H1 (cell line): Measurements from ENCODE around the gene TXLNB. TPM values are rescaled to one million over a fixed set of nuclear protein-coding genes. Genes with fewer than 3 reads are reported as not detected.

Source experiments
- CTCF ChIA-PET: fragments of 300-600 bp; sonication (Branson Sonifier 250); formaldehyde crosslinking; loops from one replicate; lab custom pipeline; 2021; ENCODE audit not compliant: partially characterized antibody; lab: Charles Lee
- POLR2A ChIA-PET: fragments of 300-600 bp; sonication (Branson Sonifier 250); formaldehyde crosslinking; loops from one replicate; lab custom pipeline; 2021; ENCODE audit warnings: inconsistent platforms; ENCODE audit not compliant: partially characterized antibody; lab: Charles Lee
- DNase-seq, 2 experiments: peaks; one replicate each; pipeline versions ENCODE4 v3.0.0 to v3.0.0-alpha.2; 2010 to 2022; ENCODE audit warnings: low spot score in 2 of 2, low read depth in 1 of 2, mixed read lengths in 1 of 2
- FAIRE-seq: peaks from 2 replicates; lab custom pipeline; 2011; peaks lifted over from hg19 to GRCh38; lab: Jason Lieb, UNC
- H2AFZ ChIP-seq: 2 replicates; pipeline ENCODE4 v1.8.1; 2012; ENCODE audit warnings: low read length, inconsistent platforms
- H2AK5ac ChIP-seq: 2 replicates; pipeline ENCODE4 v1.6.1; 2013; ENCODE audit warnings: low read depth, low read length
- H2BK120ac ChIP-seq: replicated peaks from 2 replicates; pipeline ENCODE3; 2013; ENCODE audit warnings: low read depth, low read length, inconsistent platforms
- H2BK12ac ChIP-seq: 2 replicates; pipeline ENCODE4 v1.6.1; 2013; ENCODE audit warnings: low read depth, low read length
- H2BK15ac ChIP-seq: 2 replicates; pipeline ENCODE4 v1.6.1; 2013; ENCODE audit warnings: low read length
- H2BK20ac ChIP-seq: 2 replicates; pipeline ENCODE4 v1.6.1; 2013; ENCODE audit warnings: low read length
- H2BK5ac ChIP-seq: 2 replicates; pipeline ENCODE4 v1.6.1; 2013; ENCODE audit warnings: low read depth, low read length
- H3K14ac ChIP-seq: 2 replicates; pipeline ENCODE4 v1.6.1; 2013; ENCODE audit warnings: inconsistent platforms; ENCODE audit not compliant: insufficient read length
- H3K18ac ChIP-seq: 2 replicates; pipeline ENCODE4 v1.6.1; 2013; ENCODE audit warnings: low read length; ENCODE audit errors: extremely low read depth
- H3K23ac ChIP-seq: 2 replicates; pipeline ENCODE4 v1.6.1; 2013; ENCODE audit warnings: inconsistent platforms; ENCODE audit not compliant: insufficient read length
- H3K23me2 ChIP-seq: 2 replicates; pipeline ENCODE4 v1.6.1; 2013; ENCODE audit warnings: low read depth, low read length
- H3K27ac ChIP-seq: 2 replicates; pipeline ENCODE4 v1.6.1; 2011; ENCODE audit warnings: low read depth, low read length, inconsistent platforms
- H3K27me3 ChIP-seq, 4 experiments: replicated peaks in 1 of 4; 1 replicate in 1 of 4; 2 replicates in 3 of 4; pipeline versions ENCODE4 v1.6.1 to v1.8.1; 2011 to 2013; ENCODE audit warnings: low read length in 3 of 4, mild to moderate bottlenecking in 3 of 4, inconsistent platforms in 2 of 4, mixed read lengths in 2 of 4, moderate library complexity in 1 of 4; ENCODE audit not compliant: control insufficient read depth in 3 of 4, insufficient read depth in 3 of 4; ENCODE audit errors: extremely low read depth in 1 of 4
- H3K36me3 ChIP-seq, 4 experiments: 2 replicates each; pipeline versions ENCODE4 v1.6.1 to v1.8.1; 2011 to 2013; ENCODE audit warnings: mild to moderate bottlenecking in 4 of 4, low read length in 3 of 4, moderate library complexity in 2 of 4, control low read depth in 1 of 4, inconsistent platforms in 1 of 4; ENCODE audit not compliant: insufficient read depth in 4 of 4, control insufficient read depth in 2 of 4
- H3K4ac ChIP-seq: replicated peaks from 2 replicates; pipeline ENCODE3; 2013; ENCODE audit warnings: low read length, low read depth, mixed read lengths, inconsistent platforms; ENCODE audit not compliant: insufficient read length
- H3K4me1 ChIP-seq, 4 experiments: replicated peaks in 1 of 4; 1 replicate in 1 of 4; 2 replicates in 3 of 4; pipeline versions ENCODE4 v1.6.1 to v1.8.1; 2011 to 2013; ENCODE audit warnings: low read length in 3 of 4, inconsistent platforms in 2 of 4, mixed read lengths in 1 of 4; ENCODE audit not compliant: insufficient read depth in 4 of 4, control insufficient read depth in 3 of 4
- H3K4me2 ChIP-seq, 2 experiments: 2 replicates each; pipeline versions ENCODE4 v1.6.1 to v1.8.1; 2011 to 2013; ENCODE audit warnings: low read depth in 2 of 2, low read length in 2 of 2, control low read depth in 1 of 2, inconsistent platforms in 1 of 2, mild to moderate bottlenecking in 1 of 2; ENCODE audit not compliant: insufficient read depth in 1 of 2
- H3K4me3 ChIP-seq, 4 experiments: fragments of 200-600, 300-600 bp in 1 of 4; sonication (generic), shearing (Covaris generic), sonication (Bioruptor Twin) in 1 of 4; 2 replicates each; pipeline versions ENCODE4 v1.5.1 to v1.8.1; 2011 to 2016; ENCODE audit warnings: low read length in 4 of 4, low read depth in 3 of 4, control low read depth in 2 of 4, inconsistent platforms in 2 of 4, mild to moderate bottlenecking in 2 of 4, mixed read lengths in 1 of 4, moderate library complexity in 1 of 4; ENCODE audit not compliant: insufficient read depth in 2 of 4; ENCODE audit errors: extremely low read depth in 1 of 4
- H3K56ac ChIP-seq: replicated peaks from 2 replicates; pipeline ENCODE3; 2013; ENCODE audit warnings: low read depth, mild to moderate bottlenecking, mixed read lengths, low read length, inconsistent platforms; ENCODE audit not compliant: insufficient read length
- H3K79me1 ChIP-seq: 2 replicates; pipeline ENCODE4 v1.6.1; 2013; ENCODE audit warnings: low read depth, low read length, control low read depth
- H3K79me2 ChIP-seq, 2 experiments: 2 replicates each; pipeline versions ENCODE4 v1.6.1 to v1.8.1; 2012 to 2013; ENCODE audit warnings: low read length in 2 of 2, mild to moderate bottlenecking in 2 of 2, inconsistent platforms in 1 of 2; ENCODE audit not compliant: insufficient read depth in 2 of 2, control insufficient read depth in 1 of 2
- H3K9ac ChIP-seq, 4 experiments: replicated peaks in 1 of 4; 1 replicate in 1 of 4; 2 replicates in 3 of 4; pipeline versions ENCODE4 v1.6.1 to v1.8.1; 2011 to 2013; ENCODE audit warnings: low read depth in 3 of 4, low read length in 3 of 4, control low read depth in 2 of 4, mild to moderate bottlenecking in 2 of 4, moderate library complexity in 2 of 4, inconsistent platforms in 1 of 4; ENCODE audit errors: extremely low read depth in 1 of 4
- H3K9me3 ChIP-seq, 2 experiments: 2 replicates each; pipeline versions ENCODE4 v1.6.1 to v1.8.1; 2012 to 2013; ENCODE audit warnings: mild to moderate bottlenecking in 2 of 2, moderate library complexity in 2 of 2, control low read depth in 1 of 2, inconsistent platforms in 1 of 2, low read depth in 1 of 2, low read length in 1 of 2, mixed read lengths in 1 of 2; ENCODE audit not compliant: insufficient read depth in 2 of 2
- H4K20me1 ChIP-seq, 2 experiments: replicated peaks in 1 of 2; 2 replicates each; pipeline versions ENCODE3 to v1.8.1; 2011 to 2013; ENCODE audit warnings: inconsistent platforms in 2 of 2, low read length in 2 of 2, mild to moderate bottlenecking in 1 of 2; ENCODE audit not compliant: insufficient read depth in 2 of 2, control insufficient read depth in 1 of 2
- H4K5ac ChIP-seq: 2 replicates; pipeline ENCODE4 v1.6.1; 2013; ENCODE audit warnings: low read length, low read depth, mixed read lengths, inconsistent platforms; ENCODE audit not compliant: insufficient read length
- H4K8ac ChIP-seq: 2 replicates; pipeline ENCODE4 v1.8.0; 2013; ENCODE audit warnings: mild to moderate bottlenecking, moderate library complexity, low read length, inconsistent platforms; ENCODE audit not compliant: insufficient read depth; ENCODE audit errors: extremely low read depth
- H4K91ac ChIP-seq: replicated peaks from 2 replicates; pipeline ENCODE3; 2013; ENCODE audit warnings: low read length, mixed read lengths, inconsistent platforms; ENCODE audit not compliant: insufficient read length
- CEBPB ChIP-seq: IDR thresholded peaks from 2 replicates; pipeline ENCODE4 v1.6.1; 2012; ENCODE audit warnings: low read depth, low read length
- NANOG ChIP-seq: IDR thresholded peaks from 2 replicates; pipeline ENCODE4 v1.6.1; 2011; ENCODE audit warnings: low read length, low read depth, mild to moderate bottlenecking, inconsistent platforms; ENCODE audit not compliant: insufficient read depth, poor library complexity, severe bottlenecking
- PHF8 ChIP-seq: fragments of 200-600 bp; sonication (generic); conservative IDR thresholded peaks from 2 replicates; pipeline ENCODE4 v1.7.1; 2012; ENCODE audit warnings: low read depth, mild to moderate bottlenecking, inconsistent platforms, low read length, moderate library complexity
- ZNF274 ChIP-seq: IDR thresholded peaks from 2 replicates; pipeline ENCODE4 v1.7.0; 2012; ENCODE audit warnings: low read length, borderline replicate concordance; ENCODE audit errors: extremely low read depth
- WGBS, 2 experiments: shearing (Covaris generic) in 1 of 2; methylation state at CpG; one replicate each; pipeline versions ENCODE4 v1.1.6 to v1.1.7; 2013 to 2015; ENCODE audit warnings: low lambda C conversion rate in 2 of 2, mixed read lengths in 2 of 2, inconsistent platforms in 1 of 2, low coverage in 1 of 2, missing lambda C conversion rate in 1 of 2; ENCODE audit not compliant: insufficient replicate concordance in 2 of 2, insufficient coverage in 1 of 2, insufficient read length in 1 of 2; ENCODE audit errors: extremely low coverage in 1 of 2, missing lambda C conversion rate in 1 of 2; 5-methylcytosine and 5-hydroxymethylcytosine counted together
- polyA plus RNA-seq, 7 experiments: library from polyadenylated mRNA; depleted of rRNA in 3 of 7; stranded (reverse) in 5 of 7; unstranded in 2 of 7; fragments of >200 nt in 5 of 7; fragments of 200-250 nt in 2 of 7; gene quantifications; 1 replicate in 5 of 7; 2 replicates in 1 of 7; 4 replicates in 1 of 7; pipeline versions ENCODE4 v1.2.1 to v1.2.3, GENCODE V29; 2011 to 2013; ENCODE audit warnings: missing spikeins in 2 of 7, mixed read lengths in 2 of 7
- total RNA-seq: library from RNA; stranded (reverse); fragmentation: NEBNext Ultra II Directional; extraction: Animal tissue kit (Norgen Biotek cat#: 25700); gene quantifications from 2 replicates; pipeline ENCODE4 v1.2.1, GENCODE V29; 2021
- TF ChIP-seq, protein P1 (sequence below): IDR thresholded peaks from 2 replicates; pipeline ENCODE4 v1.6.1; 2012; ENCODE audit warnings: low read length, inconsistent platforms
- TF ChIP-seq, protein P2 (sequence below), 3 experiments: IDR thresholded peaks; 1 replicate in 2 of 3; 2 replicates in 1 of 3; pipeline versions ENCODE4 v1.5.1 to v1.6.1; 2011; ENCODE audit warnings: low read length in 3 of 3, mild to moderate bottlenecking in 3 of 3, inconsistent platforms in 2 of 3, low read depth in 1 of 3, moderate library complexity in 1 of 3; ENCODE audit not compliant: insufficient read depth in 1 of 3; ENCODE audit errors: control extremely low read depth in 1 of 3

TXLNB gene
- total and polyA plus RNA-seq, 2 of the 8 experiments (the other 6 are each of a cell fraction or from before 2014, with no cell fraction given) = 0.05 to 0.17 TPM

DNA sequence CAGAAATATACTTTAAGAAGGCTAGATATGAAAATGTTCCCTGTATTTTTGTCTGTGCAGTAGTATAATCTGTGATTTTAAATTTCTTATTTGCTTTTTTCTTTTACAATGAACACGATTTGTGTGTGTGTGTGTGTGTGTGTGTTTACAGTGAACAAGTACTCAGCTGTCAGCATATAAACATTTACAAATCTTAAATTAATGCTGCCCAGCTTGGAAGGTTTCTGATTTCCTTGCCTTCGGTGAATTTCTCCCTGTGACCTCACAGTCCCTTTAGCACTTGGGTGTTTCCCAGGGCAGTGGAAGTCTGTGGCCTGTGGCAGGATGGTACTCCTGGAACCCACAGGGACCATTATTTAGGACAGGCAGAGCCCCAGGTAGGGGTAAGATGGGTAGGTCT is 37.6 kb downstream of the TXLNB start:
- no peaks in the 10 kb centered on the region for H3K79me1 ChIP-seq
- H3K4me3 ChIP-seq = no peak overlapping the region
- H2AFZ ChIP-seq = no peak overlapping the region
- WGBS, 2 experiments = 80% methylated on average over 2 of the region's 2 CpGs; no CpG with 5 or more reads in 1 of the 2 experiments
- H2BK120ac ChIP-seq = no peak overlapping the region
- no peak overlapping the region for H2BK12ac ChIP-seq
- no peaks in the 10 kb centered on the region for H3K36me3 ChIP-seq
- H4K20me1 ChIP-seq = no peaks in the 10 kb centered on the region
- no peaks in the 10 kb centered on the region for H3K79me2 ChIP-seq
- TF ChIP-seq, protein P1, sequence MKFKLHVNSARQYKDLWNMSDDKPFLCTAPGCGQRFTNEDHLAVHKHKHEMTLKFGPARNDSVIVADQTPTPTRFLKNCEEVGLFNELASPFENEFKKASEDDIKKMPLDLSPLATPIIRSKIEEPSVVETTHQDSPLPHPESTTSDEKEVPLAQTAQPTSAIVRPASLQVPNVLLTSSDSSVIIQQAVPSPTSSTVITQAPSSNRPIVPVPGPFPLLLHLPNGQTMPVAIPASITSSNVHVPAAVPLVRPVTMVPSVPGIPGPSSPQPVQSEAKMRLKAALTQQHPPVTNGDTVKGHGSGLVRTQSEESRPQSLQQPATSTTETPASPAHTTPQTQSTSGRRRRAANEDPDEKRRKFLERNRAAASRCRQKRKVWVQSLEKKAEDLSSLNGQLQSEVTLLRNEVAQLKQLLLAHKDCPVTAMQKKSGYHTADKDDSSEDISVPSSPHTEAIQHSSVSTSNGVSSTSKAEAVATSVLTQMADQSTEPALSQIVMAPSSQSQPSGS = no peak
- no peak for TF ChIP-seq PHF8
- TF ChIP-seq, protein P2, sequence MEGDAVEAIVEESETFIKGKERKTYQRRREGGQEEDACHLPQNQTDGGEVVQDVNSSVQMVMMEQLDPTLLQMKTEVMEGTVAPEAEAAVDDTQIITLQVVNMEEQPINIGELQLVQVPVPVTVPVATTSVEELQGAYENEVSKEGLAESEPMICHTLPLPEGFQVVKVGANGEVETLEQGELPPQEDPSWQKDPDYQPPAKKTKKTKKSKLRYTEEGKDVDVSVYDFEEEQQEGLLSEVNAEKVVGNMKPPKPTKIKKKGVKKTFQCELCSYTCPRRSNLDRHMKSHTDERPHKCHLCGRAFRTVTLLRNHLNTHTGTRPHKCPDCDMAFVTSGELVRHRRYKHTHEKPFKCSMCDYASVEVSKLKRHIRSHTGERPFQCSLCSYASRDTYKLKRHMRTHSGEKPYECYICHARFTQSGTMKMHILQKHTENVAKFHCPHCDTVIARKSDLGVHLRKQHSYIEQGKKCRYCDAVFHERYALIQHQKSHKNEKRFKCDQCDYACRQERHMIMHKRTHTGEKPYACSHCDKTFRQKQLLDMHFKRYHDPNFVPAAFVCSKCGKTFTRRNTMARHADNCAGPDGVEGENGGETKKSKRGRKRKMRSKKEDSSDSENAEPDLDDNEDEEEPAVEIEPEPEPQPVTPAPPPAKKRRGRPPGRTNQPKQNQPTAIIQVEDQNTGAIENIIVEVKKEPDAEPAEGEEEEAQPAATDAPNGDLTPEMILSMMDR (IDR thresholded peaks at IDR 0.05; ENCODE audit: control extremely low read depth in 1 of 3, insufficient read depth in 1 of 3, low read depth in 1 of 3, low read length in 3 of 3) = no peak
- no peak for TF ChIP-seq ZNF274
- no peak for TF ChIP-seq NANOG
- TF ChIP-seq CEBPB = no peak
- no peak overlapping the region for H3K56ac ChIP-seq
- no peak overlapping the region for H3K27ac ChIP-seq
- ChIA-PET CTCF (interaction anchor here (1.8 kb wide), 1 partner anchor 110 kb away, joined by 4 read pairs; no protein-coding TSS in a partner anchor), POLR2A (no interaction called here)
- no peak overlapping the region for H3K9ac ChIP-seq
- no peaks in the 10 kb centered on the region for H3K23me2 ChIP-seq
- H3K4me1 ChIP-seq = no peaks in the 10 kb centered on the region
- FAIRE-seq = no peak
- H4K8ac ChIP-seq = no peak overlapping the region
- no peaks in the 10 kb centered on the region for H3K9me3 ChIP-seq
- H3K18ac ChIP-seq = no peak overlapping the region
- no peak overlapping the region for H4K5ac ChIP-seq
- no peaks in the 10 kb centered on the region for H3K27me3 ChIP-seq
- H3K4me2 ChIP-seq = no peak overlapping the region
- DNase-seq = no peak
- no peak overlapping the region for H3K14ac ChIP-seq
- H2BK5ac ChIP-seq = no peak overlapping the region
- no peak overlapping the region for H3K23ac ChIP-seq
- H2BK20ac ChIP-seq = no peak overlapping the region
- H2BK15ac ChIP-seq = no peak overlapping the region
- no peak overlapping the region for H2AK5ac ChIP-seq
- H3K4ac ChIP-seq = no peak overlapping the region
- no peak overlapping the region for H4K91ac ChIP-seq
